Adrenal gland (tissue), 5 donors: ENCODE results near the gene SVBP.

ENCODE experiments used
- POLR2A ChIP-seq, 2 donors: fragments of 450-650 bp; IDR thresholded peaks; one replicate each; pipeline ENCODE4 v1.6.1; 2017; ENCODE audit warnings: antibody characterized with exemption in 2 of 2, mild to moderate bottlenecking in 2 of 2, moderate library complexity in 1 of 2
- TF ChIP-seq, protein P1 (sequence below), 6 experiments: fragments of 450-650 bp in 4 of 6; fragments of 200-600 bp in 2 of 6; sonication (generic) in 1 of 6; IDR thresholded peaks; 1 replicate in 5 of 6; 2 replicates in 1 of 6; pipeline versions ENCODE4 v1.5.1 to v1.8.0; 2016 to 2021; ENCODE audit warnings: antibody characterized with exemption in 6 of 6, mild to moderate bottlenecking in 2 of 6, moderate library complexity in 1 of 6
- donor health status: DM: no; HTN: no; CAD: no.

DNA sequence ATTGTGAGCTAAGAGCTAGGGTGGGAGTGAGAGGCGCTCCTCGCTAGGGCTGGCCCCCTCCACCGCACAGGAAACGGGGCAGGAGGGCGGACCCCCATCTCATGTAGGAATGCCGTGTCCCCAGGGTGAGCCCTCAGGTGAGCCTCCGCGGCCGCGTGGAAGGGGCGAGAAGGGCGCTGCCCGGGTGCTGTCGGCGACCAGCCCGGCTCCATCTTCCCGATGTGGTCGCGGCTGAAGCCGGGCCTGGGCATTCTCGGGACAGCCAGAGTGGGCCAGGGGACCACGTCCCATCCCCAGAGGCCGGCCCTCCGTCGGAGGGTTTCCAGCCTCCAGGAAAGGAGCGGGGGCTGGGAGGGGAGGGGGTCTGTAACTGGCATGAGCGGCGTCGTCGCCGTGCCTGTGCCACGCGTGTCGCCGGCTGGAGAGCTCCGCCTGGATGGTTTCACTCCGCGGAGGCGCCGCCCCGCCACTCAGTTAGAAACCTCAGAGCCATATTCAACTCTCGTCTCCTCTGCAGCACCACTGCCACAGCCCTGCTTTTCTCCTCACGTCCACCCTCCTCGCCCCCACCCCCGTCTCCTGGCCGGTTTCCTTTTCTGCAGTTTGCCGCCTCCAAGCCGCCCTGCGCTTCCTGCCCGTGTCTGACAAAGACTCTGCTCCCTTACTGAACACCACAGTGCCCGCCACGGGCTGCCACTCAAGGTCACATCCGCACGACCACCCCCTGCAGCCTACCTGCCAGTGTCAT lies 32.1 kb downstream of the SVBP start, which contains the start of gene TMEM269:
- TF ChIP-seq, protein P1, sequence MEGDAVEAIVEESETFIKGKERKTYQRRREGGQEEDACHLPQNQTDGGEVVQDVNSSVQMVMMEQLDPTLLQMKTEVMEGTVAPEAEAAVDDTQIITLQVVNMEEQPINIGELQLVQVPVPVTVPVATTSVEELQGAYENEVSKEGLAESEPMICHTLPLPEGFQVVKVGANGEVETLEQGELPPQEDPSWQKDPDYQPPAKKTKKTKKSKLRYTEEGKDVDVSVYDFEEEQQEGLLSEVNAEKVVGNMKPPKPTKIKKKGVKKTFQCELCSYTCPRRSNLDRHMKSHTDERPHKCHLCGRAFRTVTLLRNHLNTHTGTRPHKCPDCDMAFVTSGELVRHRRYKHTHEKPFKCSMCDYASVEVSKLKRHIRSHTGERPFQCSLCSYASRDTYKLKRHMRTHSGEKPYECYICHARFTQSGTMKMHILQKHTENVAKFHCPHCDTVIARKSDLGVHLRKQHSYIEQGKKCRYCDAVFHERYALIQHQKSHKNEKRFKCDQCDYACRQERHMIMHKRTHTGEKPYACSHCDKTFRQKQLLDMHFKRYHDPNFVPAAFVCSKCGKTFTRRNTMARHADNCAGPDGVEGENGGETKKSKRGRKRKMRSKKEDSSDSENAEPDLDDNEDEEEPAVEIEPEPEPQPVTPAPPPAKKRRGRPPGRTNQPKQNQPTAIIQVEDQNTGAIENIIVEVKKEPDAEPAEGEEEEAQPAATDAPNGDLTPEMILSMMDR (IDR thresholded peaks at IDR 0.05) = no peak
- TF ChIP-seq POLR2A (IDR thresholded peaks at IDR 0.05) = no peak
